Measurements from ENCODE around the gene ZNF354B. TPM values are rescaled to one million over a fixed set of nuclear protein-coding genes. Genes with fewer than 3 reads are reported as not detected.

Gene ZNF354B
- total and polyA plus RNA-seq, 2 experiments from 2014 or later: 9.0 to 12.3 TPM

DNA sequence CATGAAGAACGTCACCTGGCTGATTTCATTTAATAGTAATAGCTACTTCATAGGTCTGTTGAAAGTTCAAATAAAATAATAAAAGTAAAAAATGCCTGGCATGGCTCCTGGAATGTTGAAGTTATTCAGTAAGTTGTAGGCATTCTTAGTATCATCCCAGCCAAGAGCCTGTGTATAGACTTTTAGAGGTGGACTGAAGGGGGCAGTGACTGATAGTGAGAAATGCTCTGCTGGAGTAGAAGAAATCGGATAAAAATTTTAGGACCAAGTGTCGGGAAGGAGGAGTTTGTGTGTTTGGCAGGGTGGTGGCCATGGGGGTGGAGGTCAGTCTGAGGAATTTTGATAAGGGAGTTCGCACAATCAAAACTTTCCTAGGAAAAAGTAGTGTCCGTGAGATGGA lies 39.5 kb downstream of the ZNF354B start:
- no peaks in the 10 kb centered on the region for H3K9me2 ChIP-seq (ENCODE audit: insufficient read depth)
- no peak overlapping the region for H3K27ac Mint-ChIP-seq
- no peak overlapping the region for H3K4me2 ChIP-seq
- H3F3A ChIP-seq (replicated peaks; ENCODE audit: low read depth): no peaks in the 10 kb centered on the region
- no peak overlapping the region for H3K4me3 ChIP-seq
- TF ChIP-seq, protein P1, sequence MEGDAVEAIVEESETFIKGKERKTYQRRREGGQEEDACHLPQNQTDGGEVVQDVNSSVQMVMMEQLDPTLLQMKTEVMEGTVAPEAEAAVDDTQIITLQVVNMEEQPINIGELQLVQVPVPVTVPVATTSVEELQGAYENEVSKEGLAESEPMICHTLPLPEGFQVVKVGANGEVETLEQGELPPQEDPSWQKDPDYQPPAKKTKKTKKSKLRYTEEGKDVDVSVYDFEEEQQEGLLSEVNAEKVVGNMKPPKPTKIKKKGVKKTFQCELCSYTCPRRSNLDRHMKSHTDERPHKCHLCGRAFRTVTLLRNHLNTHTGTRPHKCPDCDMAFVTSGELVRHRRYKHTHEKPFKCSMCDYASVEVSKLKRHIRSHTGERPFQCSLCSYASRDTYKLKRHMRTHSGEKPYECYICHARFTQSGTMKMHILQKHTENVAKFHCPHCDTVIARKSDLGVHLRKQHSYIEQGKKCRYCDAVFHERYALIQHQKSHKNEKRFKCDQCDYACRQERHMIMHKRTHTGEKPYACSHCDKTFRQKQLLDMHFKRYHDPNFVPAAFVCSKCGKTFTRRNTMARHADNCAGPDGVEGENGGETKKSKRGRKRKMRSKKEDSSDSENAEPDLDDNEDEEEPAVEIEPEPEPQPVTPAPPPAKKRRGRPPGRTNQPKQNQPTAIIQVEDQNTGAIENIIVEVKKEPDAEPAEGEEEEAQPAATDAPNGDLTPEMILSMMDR (conservative IDR thresholded peaks at IDR 0.05; ENCODE audit: low read depth in 2 of 2): peak; percentile 51 to 55
- TF ChIP-seq REST (IDR thresholded peaks at IDR 0.05; ENCODE audit: unreplicated experiment): no peak
- no peak for TF ChIP-seq JUNB (IDR thresholded peaks at IDR 0.05; ENCODE audit: unreplicated experiment)
- TF ChIP-seq, protein P2, sequence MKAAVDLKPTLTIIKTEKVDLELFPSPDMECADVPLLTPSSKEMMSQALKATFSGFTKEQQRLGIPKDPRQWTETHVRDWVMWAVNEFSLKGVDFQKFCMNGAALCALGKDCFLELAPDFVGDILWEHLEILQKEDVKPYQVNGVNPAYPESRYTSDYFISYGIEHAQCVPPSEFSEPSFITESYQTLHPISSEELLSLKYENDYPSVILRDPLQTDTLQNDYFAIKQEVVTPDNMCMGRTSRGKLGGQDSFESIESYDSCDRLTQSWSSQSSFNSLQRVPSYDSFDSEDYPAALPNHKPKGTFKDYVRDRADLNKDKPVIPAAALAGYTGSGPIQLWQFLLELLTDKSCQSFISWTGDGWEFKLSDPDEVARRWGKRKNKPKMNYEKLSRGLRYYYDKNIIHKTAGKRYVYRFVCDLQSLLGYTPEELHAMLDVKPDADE (IDR thresholded peaks at IDR 0.05): no peak
- no peak for TF ChIP-seq CREB1 (CRISPR knock-in tag; IDR thresholded peaks at IDR 0.05; ENCODE audit: low read depth)
- no peaks in the 10 kb centered on the region for H3K27me3 ChIP-seq (ENCODE audit: insufficient read depth)
- H3K4me1 ChIP-seq (ENCODE audit: insufficient read depth): peaks cover 7% of the 10 kb centered on the region; the same call in 1 of the 2 replicates
- no peaks in the 10 kb centered on the region for H3K4me1 Mint-ChIP-seq
- H4K20me1 ChIP-seq (replicated peaks; ENCODE audit: insufficient read depth): no peaks in the 10 kb centered on the region
- DNase-seq (ENCODE audit: low spot score) (peak; percentile 47), ATAC-seq (no peak)
- no peak overlapping the region for H2AFZ ChIP-seq
- H3K27me3 Mint-ChIP-seq (ENCODE audit: insufficient read depth, low read depth, poor library complexity): peaks cover 4% of the 10 kb centered on the region
- no peaks in the 10 kb centered on the region for H3K36me3 ChIP-seq (ENCODE audit: insufficient read depth)
- H3K27ac ChIP-seq (ENCODE audit: low read depth): no peak overlapping the region
- H3K79me2 ChIP-seq (replicated peaks; ENCODE audit: insufficient read depth): no peaks in the 10 kb centered on the region
- no peak overlapping the region for H3K4me3 Mint-ChIP-seq
- peaks cover 44% of the 10 kb centered on the region for H3K9me3 Mint-ChIP-seq
- peaks cover 33% of the 10 kb centered on the region for H3K36me3 Mint-ChIP-seq (ENCODE audit: low read depth)

- no peak for ATAC-seq
- H3K4me1 Mint-ChIP-seq: no peaks in the 10 kb centered on the region
- no peak overlapping the region for H3K4me2 ChIP-seq
- no peaks in the 10 kb centered on the region for H3K4me1 ChIP-seq (ENCODE audit: insufficient read depth)
- H3K27ac ChIP-seq (ENCODE audit: low read depth): no peak overlapping the region
- H3K4me3 ChIP-seq: no peak overlapping the region
- no peaks in the 10 kb centered on the region for H4K20me1 ChIP-seq (replicated peaks; ENCODE audit: insufficient read depth)
- peaks cover 73% of the 10 kb centered on the region for H3K9me3 Mint-ChIP-seq
- H3F3A ChIP-seq (replicated peaks; ENCODE audit: low read depth): no peaks in the 10 kb centered on the region
- no peaks in the 10 kb centered on the region; the same call in 1 of the 2 replicates for H3K9me2 ChIP-seq (ENCODE audit: insufficient read depth)
- no peak overlapping the region for H3K27ac Mint-ChIP-seq
- H3K27me3 ChIP-seq (ENCODE audit: insufficient read depth): no peaks in the 10 kb centered on the region
- H3K27me3 Mint-ChIP-seq (ENCODE audit: insufficient read depth, low read depth, poor library complexity): peaks cover 7% of the 10 kb centered on the region
- no peaks in the 10 kb centered on the region for H3K36me3 ChIP-seq (ENCODE audit: insufficient read depth)
- peaks cover 46% of the 10 kb centered on the region for H3K36me3 Mint-ChIP-seq (ENCODE audit: low read depth)
- DNase-seq (ENCODE audit: low spot score): no peak
- no peak overlapping the region for H2AFZ ChIP-seq
- H3K4me3 Mint-ChIP-seq: no peak overlapping the region
- H3K79me2 ChIP-seq (replicated peaks; ENCODE audit: insufficient read depth): no peaks in the 10 kb centered on the region
- TF ChIP-seq EZH2phosphoT487 (IDR thresholded peaks at IDR 0.05; ENCODE audit: unreplicated experiment): no peak
- no peak for TF ChIP-seq ZNF331 (CRISPR knock-in tag; IDR thresholded peaks at IDR 0.05; ENCODE audit: low read depth)
- TF ChIP-seq EZH2 (IDR thresholded peaks at IDR 0.05; ENCODE audit: low read depth, unreplicated experiment): no peak
- no peak for TF ChIP-seq POLR2AphosphoS5 (IDR thresholded peaks at IDR 0.05; ENCODE audit: low read depth)
- no peak for TF ChIP-seq CREB1 (CRISPR knock-in tag; IDR thresholded peaks at IDR 0.05; ENCODE audit: low read depth)
- TF ChIP-seq ZNF114 (CRISPR knock-in tag; IDR thresholded peaks at IDR 0.05): no peak
- TF ChIP-seq, protein P2 (IDR thresholded peaks at IDR 0.05): no peak
- TF ChIP-seq STAT1 (IDR thresholded peaks at IDR 0.05; ENCODE audit: unreplicated experiment): no peak
- no peak for TF ChIP-seq REST (IDR thresholded peaks at IDR 0.05; ENCODE audit: unreplicated experiment)
- TF ChIP-seq JUNB (IDR thresholded peaks at IDR 0.05; ENCODE audit: unreplicated experiment): no peak
- no peak for TF ChIP-seq NANOG (IDR thresholded peaks at IDR 0.05; ENCODE audit: borderline replicate concordance)
Observed at GRCh38 chr5:178902849-178903248, 43.1 kb downstream of the ZNF354B start.

Measured in GM23338 (cell line).